GM21786 (cell line): ENCODE measurements around the gene SLC4A8.
"Not testable (repeated sequence)": the region's sequence is repeated elsewhere in the genome, so short reads cannot be mapped to it uniquely, and the experiment has no call there.

Experiments
- ATAC-seq: cut with Tn5 transposase; IDR thresholded peaks from one replicate; pipeline ENCODE4 v1.9.1; 2021; ENCODE audit not compliant: unreplicated experiment

The SLC4A8 gene

GRCh38 chr12:51428256-51428655, 3.6 kb downstream of the SLC4A8 start:
- ATAC-seq = no peak

- ATAC-seq = no peak
Measured at GRCh38 chr12:51429700-51430099, 5.1 kb downstream of the SLC4A8 start.

- ATAC-seq = no peak
Measured at GRCh38 chr12:51430196-51430895, 5.7 kb downstream of the SLC4A8 start.

GRCh38 chr12:51432921-51433320, 8.3 kb downstream of the SLC4A8 start:
- no peak for ATAC-seq

- ATAC-seq = no peak
Measured at GRCh38 chr12:51434305-51434704, 9.7 kb downstream of the SLC4A8 start.

- no peak for ATAC-seq
Measured at GRCh38 chr12:51437431-51437830, 12.8 kb downstream of the SLC4A8 start.

GRCh38 chr12:51439330-51439729, 14.7 kb downstream of the SLC4A8 start:
- ATAC-seq = no peak

GRCh38 chr12:51441583-51441982, 17.0 kb downstream of the SLC4A8 start:
- no peak for ATAC-seq

GRCh38 chr12:51442324-51442723, 17.7 kb downstream of the SLC4A8 start:
- no peak for ATAC-seq

- no peak for ATAC-seq
Measured at GRCh38 chr12:51443573-51443972, 18.9 kb downstream of the SLC4A8 start.

- ATAC-seq = no peak
Measured at GRCh38 chr12:51448618-51449256, 24.1 kb downstream of the SLC4A8 start.

GRCh38 chr12:51449580-51450246, 25.1 kb downstream of the SLC4A8 start:
- no peak for ATAC-seq

GRCh38 chr12:51450333-51450732, 25.7 kb downstream of the SLC4A8 start:
- ATAC-seq = no peak

GRCh38 chr12:51450806-51451205, 26.2 kb downstream of the SLC4A8 start:
- no peak for ATAC-seq

GRCh38 chr12:51454016-51454415, 29.4 kb downstream of the SLC4A8 start:
- ATAC-seq = not testable (repeated sequence)

GRCh38 chr12:51455050-51455449, 30.4 kb downstream of the SLC4A8 start:
- ATAC-seq = not testable (repeated sequence)

- ATAC-seq = no peak
Measured at GRCh38 chr12:51458635-51459034, 34.0 kb downstream of the SLC4A8 start.

- ATAC-seq = no peak
Measured at GRCh38 chr12:51460519-51460918, 35.9 kb downstream of the SLC4A8 start.

- ATAC-seq = no peak
Measured at GRCh38 chr12:51465491-51465890, 40.9 kb downstream of the SLC4A8 start.

GRCh38 chr12:51470116-51470515, 45.5 kb downstream of the SLC4A8 start:
- no peak for ATAC-seq

- no peak for ATAC-seq
Measured at GRCh38 chr12:51471111-51471864, 46.7 kb downstream of the SLC4A8 start.
